HG03175 (cell line): ENCODE data around the gene PHACTR2.
A peak's percentile ranks its signal among the peaks of the same experiment; 100 is the strongest.
"Not testable (repeated sequence)": the region's sequence is repeated elsewhere in the genome, so short reads cannot be mapped to it uniquely, and the experiment has no call there.

Source experiments
- ATAC-seq: cut with Tn5 transposase; IDR thresholded peaks from one replicate; pipeline ENCODE4 v1.9.1; 2021; ENCODE audit warnings: mild to moderate bottlenecking, moderate library complexity; ENCODE audit not compliant: unreplicated experiment

The PHACTR2 gene

DNA sequence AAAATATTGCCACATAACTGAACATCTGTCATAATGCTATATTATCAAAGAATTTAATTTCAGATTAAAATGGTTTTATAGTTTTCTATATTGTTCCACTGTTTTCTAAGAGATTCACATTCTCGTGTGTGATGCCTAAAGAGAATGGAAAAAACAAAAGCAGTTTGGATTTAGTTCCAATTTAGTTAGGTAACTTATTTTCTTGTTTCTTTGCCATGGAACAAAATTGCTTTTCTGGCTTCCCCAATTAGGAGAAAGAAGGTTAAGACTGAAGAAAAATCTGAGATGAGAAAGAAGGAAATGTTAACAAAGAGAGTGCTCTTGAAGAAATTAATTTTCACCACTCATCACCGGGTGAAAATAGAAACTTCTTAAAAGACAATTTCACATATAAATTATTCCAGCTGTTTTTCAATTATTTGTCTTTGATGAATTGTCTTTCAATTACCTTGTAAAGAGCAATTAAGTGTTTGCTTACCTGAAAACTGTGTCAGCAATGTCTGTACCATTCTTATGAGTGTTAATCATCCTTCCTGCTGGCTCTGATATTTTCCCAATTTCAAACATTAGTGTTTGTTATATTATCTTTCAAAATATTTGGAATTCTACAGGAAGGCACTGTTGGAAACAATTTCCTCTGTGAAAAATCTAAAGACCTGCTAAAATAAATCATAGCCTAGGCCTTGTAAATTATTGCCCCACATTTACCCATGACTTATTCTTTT is 19.5 kb downstream of the PHACTR2 start:
- no peak for ATAC-seq

DNA sequence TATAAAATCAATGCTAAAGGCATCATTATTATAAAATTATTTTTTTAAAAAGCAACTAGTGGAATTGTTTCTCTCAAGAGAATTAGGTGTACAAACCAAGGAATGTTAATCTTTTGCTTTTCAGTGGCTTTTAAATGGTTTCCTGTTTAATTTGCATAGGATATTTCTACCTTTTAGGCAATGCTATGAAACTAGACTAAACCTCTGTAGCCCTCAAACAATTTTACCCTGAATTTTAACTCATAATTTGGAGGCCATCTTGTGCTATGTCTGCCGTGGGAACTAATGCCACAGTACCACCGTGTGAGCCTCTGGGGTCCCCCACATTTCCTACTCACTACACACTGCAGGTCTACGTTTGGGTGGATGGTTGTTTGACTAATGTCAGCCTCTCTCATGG is 20.6 kb downstream of the PHACTR2 start:
- ATAC-seq = no peak

DNA sequence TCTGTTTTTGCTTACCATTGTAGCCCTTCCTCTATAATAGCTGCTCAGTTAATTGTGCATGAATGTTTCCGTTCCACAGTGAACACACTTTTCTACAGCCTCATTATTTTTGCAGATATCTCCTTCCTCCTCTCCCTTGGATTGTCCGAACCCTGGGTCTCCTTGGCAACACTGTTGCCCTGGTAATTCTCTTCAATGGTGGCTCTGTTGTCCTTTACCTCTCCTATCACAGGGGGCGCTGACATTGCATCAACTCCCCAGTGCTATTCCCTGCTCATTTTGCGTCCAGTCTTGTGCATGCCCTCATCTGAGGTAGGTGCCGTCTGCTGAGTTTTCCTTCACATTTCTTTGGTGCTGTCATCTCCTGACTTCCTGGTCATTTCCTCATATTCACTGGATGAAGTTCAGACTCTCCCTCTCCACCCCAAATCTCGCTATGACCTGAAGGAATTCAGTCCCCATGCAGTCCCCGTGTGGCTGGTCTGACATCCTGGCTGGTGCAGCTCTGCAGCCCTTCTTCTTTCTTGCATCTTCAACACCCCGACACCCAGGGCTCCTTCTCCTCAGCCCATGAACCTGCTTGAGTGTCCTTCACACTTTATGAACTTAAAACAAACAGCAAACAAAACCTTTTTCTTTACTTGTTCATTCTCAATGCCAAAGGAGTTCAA is 21.1 kb downstream of the PHACTR2 start:
- no peak for ATAC-seq

DNA sequence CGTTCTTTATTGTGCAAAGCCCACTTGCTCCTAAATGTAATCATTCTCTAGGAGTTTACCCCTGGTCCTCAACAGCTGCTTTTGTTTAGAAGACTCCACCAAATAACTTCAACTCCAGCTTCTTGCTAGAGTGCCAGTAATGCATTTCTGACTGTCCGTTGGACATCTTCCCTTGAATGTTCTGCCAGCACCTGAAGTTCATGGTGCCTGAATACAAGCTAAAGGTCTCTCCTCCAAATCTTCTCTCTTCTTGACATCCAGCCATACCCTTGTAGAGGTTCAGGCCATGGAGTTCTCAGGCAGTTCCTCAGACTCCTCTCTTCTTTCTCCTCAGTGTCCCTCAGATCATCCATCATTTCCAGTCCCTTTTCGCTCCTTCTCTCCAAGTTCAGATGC is 21.7 kb downstream of the PHACTR2 start:
- ATAC-seq = no peak

DNA sequence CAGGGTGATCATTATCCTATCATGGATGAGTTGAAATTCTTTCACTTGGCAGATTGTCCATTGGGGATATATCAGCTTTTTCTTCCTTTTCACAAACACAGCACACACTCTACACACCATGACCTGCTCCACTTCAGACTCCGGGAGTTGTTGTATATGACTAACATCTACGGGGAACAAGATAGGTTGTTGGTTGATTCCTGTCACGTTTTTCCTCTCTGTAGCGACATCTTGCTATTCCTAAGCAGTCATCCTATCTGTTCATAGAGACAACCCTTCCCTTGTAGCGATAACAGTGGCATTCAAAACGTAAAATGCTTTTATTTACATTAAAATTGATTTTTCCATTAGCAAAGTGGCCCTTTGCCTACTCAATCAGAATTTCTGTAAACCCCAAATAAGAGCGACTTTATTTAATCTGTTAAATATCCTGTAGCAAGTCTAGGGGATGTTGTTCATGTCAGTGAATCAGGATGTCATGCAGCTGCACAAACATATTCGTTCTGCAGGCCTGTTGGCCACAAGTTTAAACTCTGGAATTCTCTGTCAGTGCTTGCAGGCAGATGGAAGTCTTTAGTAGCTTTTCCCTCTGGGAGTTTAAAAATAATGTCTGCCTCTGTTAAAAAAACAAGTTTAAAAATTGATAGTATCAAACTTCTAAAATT is 23.1 kb downstream of the PHACTR2 start:
- no peak for ATAC-seq

DNA sequence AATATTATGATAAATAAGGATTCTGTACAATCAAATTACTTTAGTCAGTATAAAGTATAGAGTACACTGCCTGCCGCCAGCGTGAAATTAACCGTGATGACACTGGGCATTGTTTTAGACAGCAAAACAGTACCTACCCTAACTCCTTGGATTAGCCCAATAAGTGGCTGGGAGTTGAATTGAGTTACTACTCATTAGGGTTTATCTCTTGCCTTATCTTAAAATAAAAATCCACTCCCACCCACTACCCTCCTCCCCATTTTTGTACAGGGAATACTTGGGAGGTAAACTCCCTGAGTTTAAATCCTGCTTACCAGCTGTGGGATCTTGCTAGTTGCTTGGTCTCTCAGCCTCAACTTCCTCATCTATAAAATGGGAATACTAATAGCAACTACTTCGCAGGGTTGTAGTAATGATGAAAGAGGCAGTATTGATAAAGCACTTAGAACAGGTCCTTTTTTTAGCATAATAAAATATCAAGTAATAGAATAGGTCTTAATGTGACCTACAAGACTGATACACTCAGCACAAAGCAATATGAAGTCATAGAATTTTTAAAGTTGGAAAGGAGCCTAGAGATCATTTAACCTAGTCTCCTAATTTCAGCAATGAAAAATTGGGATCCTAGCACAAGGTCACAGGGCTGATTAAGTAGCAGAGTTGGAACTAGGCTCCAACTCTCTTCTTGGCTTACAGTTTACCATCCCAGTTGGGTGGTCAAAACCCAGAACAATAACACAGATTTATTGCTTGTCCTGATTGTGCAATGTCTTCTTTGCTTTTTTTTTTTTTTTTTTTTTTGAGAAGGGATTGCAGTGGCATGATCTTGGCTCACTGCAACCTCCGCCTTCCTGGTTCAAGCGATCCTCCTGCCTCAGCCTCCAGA is 23.8 kb downstream of the PHACTR2 start:
- no peak for ATAC-seq

DNA sequence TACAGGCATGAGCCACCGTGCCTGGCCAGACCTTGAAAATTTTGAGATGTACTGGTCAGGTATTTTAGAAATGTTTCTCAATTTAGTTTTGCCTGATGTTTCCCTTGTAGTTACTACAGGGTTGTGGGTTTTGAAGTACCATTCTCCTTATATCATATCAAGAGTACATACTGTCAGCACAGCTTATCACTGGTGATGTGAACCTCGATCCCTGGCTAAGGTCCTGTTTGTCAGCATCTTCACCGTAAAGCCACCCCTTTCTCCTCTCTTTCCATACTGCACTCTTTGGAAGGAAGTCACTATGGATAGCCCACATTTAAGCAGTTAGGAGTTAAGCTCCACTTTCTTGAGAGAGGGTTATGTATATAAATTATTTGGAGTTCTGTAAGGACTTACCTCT is 27.8 kb downstream of the PHACTR2 start:
- no peak for ATAC-seq

DNA sequence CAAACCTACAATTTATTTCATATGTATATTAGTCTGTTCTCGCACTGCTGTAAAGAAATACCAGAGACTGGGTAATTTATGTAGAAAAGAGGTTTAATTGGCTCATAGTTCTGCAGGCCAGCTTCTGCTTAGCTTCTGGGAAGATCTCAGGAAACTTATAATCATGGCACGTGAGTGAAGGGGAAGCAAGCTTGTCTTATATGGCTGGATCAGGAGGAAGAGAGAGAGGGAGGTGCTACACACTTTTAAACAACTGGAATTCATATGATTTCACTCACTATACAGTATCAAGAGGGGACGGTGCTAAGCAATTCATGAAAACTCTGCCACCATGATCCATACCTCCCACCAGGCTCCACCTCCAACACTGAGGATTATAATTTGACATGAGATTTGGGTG is 29.9 kb downstream of the PHACTR2 start:
- ATAC-seq = no peak

DNA sequence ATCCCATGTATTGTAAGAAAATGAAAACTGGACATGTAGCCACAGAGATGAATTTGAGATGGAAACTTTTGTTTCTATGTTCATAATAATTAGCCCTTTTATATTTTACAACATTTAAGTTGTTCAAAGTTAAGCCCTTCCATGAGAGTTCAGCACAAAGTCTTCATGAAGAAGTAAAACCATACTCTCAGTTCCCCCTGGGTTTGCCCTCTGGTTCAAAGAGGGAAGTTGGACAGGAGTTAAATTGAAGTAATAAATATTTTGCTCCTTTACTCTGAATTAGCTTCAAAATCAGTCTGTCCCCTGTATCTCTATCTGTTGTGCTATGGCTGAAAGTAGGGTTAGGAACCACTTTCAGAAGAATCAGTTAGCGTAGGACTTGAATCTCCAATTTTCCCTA is 31.1 kb downstream of the PHACTR2 start:
- ATAC-seq = no peak

DNA sequence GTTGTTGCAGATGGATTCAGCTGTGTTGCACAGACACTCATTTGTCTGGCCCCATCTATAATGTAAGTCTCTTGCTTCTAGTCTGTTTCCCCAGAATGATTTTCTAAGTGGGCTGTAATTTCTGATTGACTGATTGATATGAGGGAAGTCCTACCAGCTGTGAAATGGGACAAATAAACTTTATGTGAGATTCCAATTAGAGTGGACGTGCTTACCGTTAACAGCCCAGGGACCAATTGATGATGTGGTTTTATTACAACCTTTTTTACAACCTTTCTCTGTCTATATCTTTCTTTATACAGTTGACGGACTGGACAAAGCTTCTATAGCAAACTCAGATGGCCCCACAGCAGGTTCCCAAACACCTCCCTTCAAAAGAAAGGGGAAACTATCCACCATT is 33.9 kb downstream of the PHACTR2 start:
- ATAC-seq = no peak

DNA sequence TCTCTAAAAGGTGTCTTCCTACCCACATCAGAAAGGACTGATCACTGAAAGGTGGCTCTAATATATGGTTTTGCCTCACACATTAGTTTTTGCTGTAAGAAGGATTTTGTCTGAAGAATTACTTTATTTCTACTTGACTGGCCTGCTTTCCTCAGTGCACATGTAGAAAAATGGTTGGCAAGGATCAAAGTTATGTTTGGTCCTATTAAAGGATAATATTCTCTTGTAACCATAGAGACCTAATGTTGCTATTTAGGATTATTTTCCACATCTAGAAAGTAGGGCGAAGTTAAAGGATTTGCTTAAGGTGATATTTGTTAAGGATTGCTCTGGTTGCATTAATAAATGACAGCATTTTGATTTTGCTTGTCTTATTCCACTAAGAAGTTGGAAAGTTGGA is 40.7 kb downstream of the PHACTR2 start:
- ATAC-seq = no peak

DNA sequence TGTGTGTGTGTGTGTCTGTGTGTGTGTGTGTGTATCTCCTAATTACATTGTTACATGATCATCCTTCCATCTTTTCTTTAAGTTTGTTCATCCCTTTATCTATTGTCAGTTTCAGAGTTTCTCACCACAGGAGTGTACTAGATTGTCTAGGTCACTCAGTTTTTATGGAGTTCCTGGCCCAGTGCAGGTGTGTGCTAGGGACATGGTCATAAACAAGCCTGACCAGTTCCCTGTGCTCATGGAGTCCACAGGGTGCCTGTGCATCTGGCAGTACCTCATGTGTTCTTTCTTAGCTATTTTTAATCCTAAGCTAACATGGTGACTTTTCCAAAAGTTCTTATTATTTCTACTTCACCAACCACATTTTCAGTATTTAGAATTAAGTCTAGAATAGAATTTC is 43.9 kb downstream of the PHACTR2 start:
- no peak for ATAC-seq

DNA sequence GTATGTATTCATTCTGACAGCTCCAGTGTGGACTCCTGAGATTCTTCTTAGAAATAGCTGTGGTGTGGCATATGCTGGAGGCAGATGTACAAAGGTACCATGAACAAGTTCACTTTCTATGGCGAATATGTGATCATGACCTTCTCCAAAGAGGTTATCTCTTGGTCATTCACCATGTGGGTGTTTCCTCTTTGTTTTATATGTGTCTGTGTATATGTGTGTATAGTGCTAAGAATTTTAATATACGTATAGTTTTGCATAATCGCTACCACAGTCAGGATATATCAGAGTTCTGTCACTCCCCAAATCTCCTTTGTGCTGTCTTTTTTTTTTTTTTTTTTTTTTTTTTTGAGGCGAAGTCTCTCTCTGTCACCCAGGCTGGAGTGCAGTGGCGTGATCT is 47.1 kb downstream of the PHACTR2 start:
- no peak for ATAC-seq

DNA sequence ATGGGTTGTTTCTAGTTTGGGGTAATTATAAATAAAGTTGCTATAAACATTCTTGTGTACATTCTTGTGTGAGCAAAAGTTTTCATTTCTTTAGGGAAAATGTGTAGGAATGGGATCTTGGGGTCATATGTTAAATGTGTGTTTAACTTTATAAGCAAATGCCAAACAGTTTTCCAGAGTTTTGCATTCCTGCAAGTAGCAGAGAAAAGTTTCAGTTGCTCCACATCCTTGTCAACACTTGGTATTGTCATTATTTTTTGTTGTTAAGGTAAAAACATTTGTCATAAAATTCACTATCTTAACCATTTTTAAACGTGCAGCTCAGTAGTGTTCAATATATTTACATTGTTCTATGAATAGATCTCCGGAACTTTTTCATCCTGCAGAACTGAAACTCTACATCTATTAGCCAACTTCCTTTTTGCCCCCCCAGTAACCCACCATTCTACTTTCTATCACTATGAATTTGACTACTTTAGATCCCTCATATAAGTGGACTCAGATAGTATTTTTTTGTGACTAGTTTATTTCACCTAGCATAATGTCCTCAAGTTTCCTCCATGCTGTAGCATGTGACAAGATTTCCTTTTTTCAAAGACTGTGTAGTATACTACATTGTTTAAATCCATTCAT is 48.4 kb downstream of the PHACTR2 start:
- ATAC-seq = peak; percentile 43

DNA sequence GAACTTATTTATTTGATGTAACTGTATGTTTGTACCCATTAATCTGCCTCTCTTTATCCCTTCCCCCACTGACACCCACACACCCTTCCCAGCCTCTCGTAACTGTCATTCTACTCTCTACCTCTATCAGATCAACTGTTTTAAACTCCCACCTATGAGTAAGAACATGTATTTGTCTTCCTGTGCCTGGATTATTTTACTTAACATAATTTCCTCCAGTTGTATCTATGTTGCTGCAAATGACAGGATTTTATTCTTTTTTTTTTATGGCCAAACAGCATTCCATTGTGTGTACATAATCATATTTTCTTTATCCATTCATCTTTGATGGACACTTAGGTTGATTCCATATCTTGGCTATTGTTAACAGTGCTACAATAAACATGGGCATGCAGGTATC is 49.3 kb downstream of the PHACTR2 start:
- no peak for ATAC-seq

DNA sequence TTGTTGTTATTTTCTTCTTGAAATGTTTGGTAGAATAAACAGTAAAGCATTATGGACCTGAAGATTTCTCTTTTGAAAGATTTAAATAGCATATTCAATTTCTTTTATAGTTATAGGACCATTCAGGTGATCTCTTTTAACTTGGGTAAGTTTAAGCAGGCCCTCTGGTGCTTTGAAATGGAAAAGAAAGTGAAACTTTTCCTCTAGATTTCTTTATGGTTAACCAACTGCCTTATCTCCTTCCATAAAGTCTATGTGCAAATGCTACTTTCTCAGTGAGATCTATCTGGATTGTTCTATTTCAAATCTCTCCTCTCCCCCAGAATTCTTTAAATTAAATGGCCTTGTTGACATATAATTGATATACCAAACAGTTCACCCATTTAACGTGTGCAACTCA is 54.0 kb downstream of the PHACTR2 start:
- no peak for ATAC-seq

DNA sequence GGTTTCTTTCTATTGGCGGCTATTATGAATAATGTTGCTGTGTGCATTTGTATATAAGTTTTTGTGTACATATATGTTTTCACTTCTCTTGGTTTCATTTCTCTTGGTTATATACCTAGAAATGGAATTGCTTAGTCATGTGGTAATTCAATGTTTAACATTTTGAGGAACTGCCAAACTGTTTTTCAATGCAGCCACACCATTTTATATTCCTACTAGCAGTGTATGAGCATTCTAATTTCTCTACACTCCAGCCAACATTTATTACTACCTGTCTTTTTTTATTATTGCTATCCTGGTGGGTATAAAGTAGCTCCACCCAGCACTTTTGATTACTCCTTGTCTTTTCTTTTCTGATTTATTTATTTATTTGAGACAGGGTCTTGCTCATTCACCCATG is 54.8 kb downstream of the PHACTR2 start:
- no peak for ATAC-seq

DNA sequence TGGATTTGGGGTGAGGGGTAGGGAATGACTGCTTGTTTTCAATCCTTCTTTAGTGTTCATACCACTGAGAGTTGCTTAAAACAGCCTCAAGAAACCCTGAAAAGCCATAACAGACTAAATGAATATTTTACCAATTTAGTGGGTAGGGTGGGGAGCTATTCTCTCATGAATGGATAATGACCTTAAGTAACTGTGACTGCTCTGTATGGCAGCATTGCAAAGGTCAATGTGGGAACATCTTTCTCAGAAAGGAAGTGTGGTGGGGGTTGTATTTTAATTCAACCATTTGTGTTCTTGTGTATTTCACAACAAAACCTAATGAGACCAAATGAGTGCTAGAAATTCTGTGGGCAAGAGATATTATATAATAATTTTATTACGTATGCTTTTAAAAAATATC is 55.7 kb downstream of the PHACTR2 start:
- no peak for ATAC-seq

DNA sequence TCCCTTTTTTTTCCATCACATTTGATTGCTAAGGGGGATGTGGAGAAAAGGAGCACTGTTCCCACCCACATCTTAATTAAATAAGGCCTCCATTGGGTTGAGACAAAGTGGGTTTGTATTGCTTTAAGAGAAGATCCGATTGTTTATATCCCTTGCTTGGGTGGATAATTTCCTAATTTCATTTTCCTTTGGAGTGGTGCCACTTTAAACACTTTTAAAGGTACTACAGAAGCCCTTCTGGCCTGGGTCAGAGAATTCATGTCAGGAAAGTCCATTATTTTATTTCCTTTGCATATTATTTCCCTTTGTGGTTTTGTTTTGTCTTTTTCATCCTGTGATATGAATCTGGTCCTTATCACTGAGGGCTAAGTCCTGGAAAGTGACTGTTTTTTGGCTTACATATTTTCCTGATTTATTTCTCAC is 56.9 kb downstream of the PHACTR2 start:
- no peak for ATAC-seq

DNA sequence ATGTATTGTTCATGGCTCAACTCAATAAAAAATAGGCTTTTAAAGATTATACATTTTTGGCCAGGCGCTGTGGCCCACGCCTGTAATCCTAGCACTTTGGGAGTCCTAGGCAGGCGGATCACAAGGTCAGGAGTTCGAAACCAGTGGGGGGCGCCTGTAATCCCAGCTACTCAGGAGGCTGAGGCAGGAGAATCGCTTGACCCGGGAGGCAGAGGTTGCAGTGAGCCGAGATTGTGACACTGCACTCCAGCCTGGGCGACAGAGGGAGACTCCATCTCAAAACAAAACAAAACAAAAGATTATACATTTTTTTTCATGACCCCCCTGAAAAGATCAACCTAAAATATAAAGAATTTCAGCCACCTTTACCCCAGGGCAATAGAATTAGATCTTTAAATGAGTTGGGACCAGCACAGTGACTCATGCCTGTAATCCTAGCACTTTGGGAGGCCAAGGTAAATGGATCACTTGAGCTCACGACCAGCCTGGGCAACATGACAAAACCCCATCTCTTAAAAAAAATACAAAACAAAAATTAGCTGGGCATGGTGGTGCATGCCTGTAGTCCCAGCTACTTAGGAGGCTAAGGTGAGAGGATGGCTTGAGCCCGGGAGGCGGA is 60.4 kb downstream of the PHACTR2 start:
- not testable (repeated sequence) for ATAC-seq
